ENCODE results near the gene MAML2.

DNA sequence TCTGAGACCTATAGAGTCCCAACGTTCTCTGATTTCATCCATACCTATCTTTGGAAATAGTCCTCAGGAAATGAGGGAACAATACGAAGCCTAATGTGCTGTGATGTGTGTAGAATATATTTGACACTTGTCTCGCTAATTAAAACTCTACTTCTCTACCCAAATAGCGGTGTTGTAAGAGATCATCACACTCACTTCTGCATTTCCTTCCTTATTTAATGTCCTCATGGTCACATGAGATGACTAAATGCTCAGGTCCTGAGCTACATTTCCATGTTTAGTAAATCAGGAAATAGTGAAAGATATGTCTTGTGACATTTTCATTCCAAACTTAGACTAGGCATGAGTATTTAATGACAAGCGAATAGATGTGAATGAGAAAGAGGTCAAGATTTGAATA, 112.3 kb downstream of the MAML2 start:
- no peak for TF ChIP-seq POLR2AphosphoS5 (IDR thresholded peaks at IDR 0.05)
- TF ChIP-seq CTCF (IDR thresholded peaks at IDR 0.05) = no peak
- no peak for TF ChIP-seq POLR2A (IDR thresholded peaks at IDR 0.05; ENCODE audit: low read depth)

Measured in esophagus muscularis mucosa (tissue), 3 donors.